Left renal cortex interstitium (tissue), 4 donors: Measurements from ENCODE around the gene CCDC169. TPM values are rescaled to one million over a fixed set of nuclear protein-coding genes. Genes with fewer than 3 reads are reported as not detected.

ENCODE experiments used
- DNase-seq, 4 donors: peaks; one replicate each; pipeline ENCODE4 v3.0.0-alpha.2; 2013; ENCODE audit warnings: low read depth in 4 of 4, low spot score in 2 of 4, missing footprints in 1 of 4
- polyA plus RNA-seq, 4 donors: library from polyadenylated mRNA; unstranded; fragments of 120-200 nt; gene quantifications; one replicate each; pipeline ENCODE4 v1.2.1, GENCODE V29; 2013; ENCODE audit not compliant: insufficient read length in 4 of 4

Gene CCDC169
- polyA plus RNA-seq, 4 donors, result 3.6 to 6.1 (median 5.2) TPM

- DNase-seq, result no peak
These were observed 46.6 kb downstream of the CCDC169 start for GRCh38 chr13:36251017-36251416.

GRCh38 chr13:36248700-36249099 lies 48.9 kb downstream of the CCDC169 start:
- DNase-seq, result no peak

GRCh38 chr13:36244990-36245389 lies 52.6 kb downstream of the CCDC169 start:
- no peak for DNase-seq

- no peak for DNase-seq
These were observed 53.5 kb downstream of the CCDC169 start for GRCh38 chr13:36244073-36244472.

- DNase-seq, result no peak
These were observed 54.9 kb downstream of the CCDC169 start for GRCh38 chr13:36242761-36243160.

- DNase-seq, result no peak
These were observed 66.4 kb downstream of the CCDC169 start for GRCh38 chr13:36231236-36231635.

GRCh38 chr13:36224730-36225129 lies 72.9 kb downstream of the CCDC169 start:
- DNase-seq, result no peak

- DNase-seq, result no peak
These were observed 77.7 kb downstream of the CCDC169 start for GRCh38 chr13:36219883-36220282.

GRCh38 chr13:36217456-36217855 lies 80.2 kb downstream of the CCDC169 start:
- no peak for DNase-seq

- no peak for DNase-seq
These were observed 83.3 kb downstream of the CCDC169 start, which contains the start of gene SOHLH2 for GRCh38 chr13:36214163-36214921. SOHLH2 (minus strand) TSS chr13:36214556; CDS start chr13:36214526, 30 bp downstream.

- DNase-seq, result no peak
These were observed 84.8 kb downstream of the CCDC169 start for GRCh38 chr13:36212789-36213188.

- no peak for DNase-seq
These were observed 86.0 kb downstream of the CCDC169 start for GRCh38 chr13:36211567-36211966.

GRCh38 chr13:36210738-36211137 lies 86.9 kb downstream of the CCDC169 start:
- no peak for DNase-seq

- DNase-seq, result no peak
These were observed 89.9 kb downstream of the CCDC169 start for GRCh38 chr13:36207672-36208071.

- DNase-seq, result no peak
These were observed 104.3 kb downstream of the CCDC169 start for GRCh38 chr13:36193151-36193855.

- DNase-seq, result no peak
These were observed 105.4 kb downstream of the CCDC169 start for GRCh38 chr13:36192166-36192565.

- no peak for DNase-seq
These were observed 106.8 kb downstream of the CCDC169 start for GRCh38 chr13:36190771-36191170.

- DNase-seq, result no peak
These were observed 109.2 kb downstream of the CCDC169 start for GRCh38 chr13:36188441-36188840.

- DNase-seq, result no peak
These were observed 113.7 kb downstream of the CCDC169 start for GRCh38 chr13:36183901-36184300.
